ENCODE results near the gene STK4.

Gene STK4

DNA sequence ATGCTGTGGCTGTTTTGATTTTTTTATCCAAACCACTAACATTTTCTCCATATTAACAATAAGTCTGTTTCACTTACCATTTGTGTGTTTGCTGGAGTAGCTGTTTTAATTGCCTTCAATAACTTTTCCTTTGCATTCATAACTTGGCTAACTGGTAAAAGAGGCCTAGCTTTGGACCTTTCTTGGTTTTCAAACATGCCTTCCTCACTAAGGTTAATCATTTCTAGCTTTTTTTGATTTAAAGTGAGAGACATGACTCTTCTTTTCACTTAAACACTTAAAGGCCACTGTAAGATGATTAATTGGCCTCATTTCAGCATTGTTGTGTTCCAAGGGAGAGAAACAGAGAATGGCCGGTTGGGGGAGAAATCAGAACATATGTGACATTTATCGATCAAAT is 155.1 kb downstream of the STK4 start:
- no peak overlapping the region for H3K4me3 ChIP-seq (ENCODE audit: low read depth, low read length)
- TF ChIP-seq, protein P1, sequence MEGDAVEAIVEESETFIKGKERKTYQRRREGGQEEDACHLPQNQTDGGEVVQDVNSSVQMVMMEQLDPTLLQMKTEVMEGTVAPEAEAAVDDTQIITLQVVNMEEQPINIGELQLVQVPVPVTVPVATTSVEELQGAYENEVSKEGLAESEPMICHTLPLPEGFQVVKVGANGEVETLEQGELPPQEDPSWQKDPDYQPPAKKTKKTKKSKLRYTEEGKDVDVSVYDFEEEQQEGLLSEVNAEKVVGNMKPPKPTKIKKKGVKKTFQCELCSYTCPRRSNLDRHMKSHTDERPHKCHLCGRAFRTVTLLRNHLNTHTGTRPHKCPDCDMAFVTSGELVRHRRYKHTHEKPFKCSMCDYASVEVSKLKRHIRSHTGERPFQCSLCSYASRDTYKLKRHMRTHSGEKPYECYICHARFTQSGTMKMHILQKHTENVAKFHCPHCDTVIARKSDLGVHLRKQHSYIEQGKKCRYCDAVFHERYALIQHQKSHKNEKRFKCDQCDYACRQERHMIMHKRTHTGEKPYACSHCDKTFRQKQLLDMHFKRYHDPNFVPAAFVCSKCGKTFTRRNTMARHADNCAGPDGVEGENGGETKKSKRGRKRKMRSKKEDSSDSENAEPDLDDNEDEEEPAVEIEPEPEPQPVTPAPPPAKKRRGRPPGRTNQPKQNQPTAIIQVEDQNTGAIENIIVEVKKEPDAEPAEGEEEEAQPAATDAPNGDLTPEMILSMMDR (IDR thresholded peaks at IDR 0.05; ENCODE audit: borderline replicate concordance, insufficient read depth, low read depth, low read length), result no peak

DNA sequence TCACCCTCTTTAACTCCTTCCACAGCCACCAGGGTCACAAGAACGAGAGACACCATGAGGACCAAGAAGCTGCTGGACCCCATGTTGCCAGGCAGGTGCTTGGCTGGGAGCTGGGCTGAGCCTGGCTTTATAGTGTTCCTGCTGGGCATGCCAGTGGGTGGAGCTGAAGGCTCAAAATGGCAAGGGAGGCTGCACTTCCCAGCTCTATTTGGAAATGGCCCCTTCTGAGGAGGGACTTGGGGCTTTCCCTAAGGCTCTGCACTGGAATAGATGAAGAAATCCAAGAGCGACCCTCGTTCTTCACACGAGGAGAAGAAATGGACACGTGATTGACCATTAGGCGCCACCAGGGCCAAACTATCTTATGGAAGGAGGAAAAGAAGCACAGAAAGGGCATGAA is 158.1 kb downstream of the STK4 start, which contains the start of gene WFDC12:
TSS of gene WFDC12 (minus strand) at position 101 of the 400 bp plus-strand sequence. CDS start at position 83, 18 bp downstream.
- H3K4me3 ChIP-seq (ENCODE audit: low read depth, low read length), result no peak within 1 kb of the TSS
- TF ChIP-seq, protein P1 (IDR thresholded peaks at IDR 0.05; ENCODE audit: borderline replicate concordance, insufficient read depth, low read depth, low read length), result no peak

DNA sequence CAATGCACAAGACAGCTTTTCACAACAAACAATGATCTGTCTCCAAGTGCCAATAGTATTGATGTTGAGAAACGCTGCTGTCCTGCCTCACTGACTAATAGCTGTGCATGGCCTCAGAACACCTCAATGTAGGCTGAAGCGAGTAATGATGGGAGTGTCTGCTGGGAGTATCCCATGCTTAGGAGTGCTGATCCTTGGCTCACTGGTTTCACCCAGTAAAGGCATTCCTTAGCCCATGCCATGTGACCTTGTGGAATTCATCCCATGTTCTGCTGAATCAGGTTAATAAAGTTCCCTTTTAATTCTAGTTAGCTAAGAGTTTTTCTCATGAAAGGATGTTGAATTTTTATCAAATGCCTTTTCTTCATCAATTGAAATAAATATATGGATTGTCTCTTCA is 161.8 kb downstream of the STK4 start:
- TF ChIP-seq, protein P1 (IDR thresholded peaks at IDR 0.05; ENCODE audit: borderline replicate concordance, insufficient read depth, low read depth, low read length), result no peak
- no peak overlapping the region for H3K4me3 ChIP-seq (ENCODE audit: low read depth, low read length)
